CD4-positive, alpha-beta T cell (primary cell): ENCODE data around the gene SUN2. TPM values are rescaled to one million over a fixed set of nuclear protein-coding genes. Genes with fewer than 3 reads are reported as not detected.

Experiments
- ATAC-seq: fragments of 200-7000 bp; cut with Tn5 transposase; one replicate; pipeline ENCODE4 v1.10.0; 2022; ENCODE audit warnings: mild to moderate bottlenecking; ENCODE audit not compliant: poor library complexity
- CTCF ChIA-PET: fragments of 350-600 bp; sonication (Branson Sonifier 250); formaldehyde crosslinking; loops from one replicate; lab custom pipeline; 2021; ENCODE audit warnings: antibody characterized with exemption, inconsistent platforms; lab: Charles Lee
- POLR2A ChIA-PET: fragments of 350-600 bp; sonication (Branson Sonifier 250); formaldehyde crosslinking; loops from one replicate; lab custom pipeline; 2021; ENCODE audit warnings: antibody characterized with exemption, inconsistent platforms; lab: Charles Lee
- DNase-seq, 14 experiments: peaks; one replicate each; pipeline ENCODE4 v3.0.0-alpha.2; 2013 to 2020; ENCODE audit warnings: mixed read lengths in 2 of 14
- H3K27ac ChIP-seq, 2 donors: one replicate each; pipeline versions ENCODE4 v1.5.1 to v1.7.0; 2013; ENCODE audit warnings: low read length in 2 of 2, low read depth in 1 of 2, mild to moderate bottlenecking in 1 of 2
- H3K27me3 ChIP-seq, 2 experiments: 1 replicate in 1 of 2; 2 replicates in 1 of 2; pipeline versions ENCODE4 v1.6.1 to v1.7.0; 2013; ENCODE audit warnings: low read length in 2 of 2, control low read depth in 1 of 2, mild to moderate bottlenecking in 1 of 2, moderate library complexity in 1 of 2; ENCODE audit not compliant: insufficient read depth in 2 of 2, control insufficient read depth in 1 of 2
- H3K36me3 ChIP-seq: one replicate; pipeline ENCODE4 v1.6.1; 2013; ENCODE audit warnings: low read length, control low read depth; ENCODE audit not compliant: insufficient read depth
- H3K4me1 ChIP-seq: one replicate; pipeline ENCODE4 v1.6.1; 2013; ENCODE audit warnings: low read length, control low read depth; ENCODE audit not compliant: insufficient read depth
- H3K4me3 ChIP-seq: one replicate; pipeline ENCODE4 v1.5.1; 2013; ENCODE audit warnings: mild to moderate bottlenecking, low read length, moderate library complexity
- H3K9me3 ChIP-seq, 2 experiments: 1 replicate in 1 of 2; 2 replicates in 1 of 2; pipeline versions ENCODE4 v1.6.1 to v1.7.0; 2013; ENCODE audit warnings: low read length in 2 of 2, mild to moderate bottlenecking in 2 of 2, control low read depth in 1 of 2, moderate library complexity in 1 of 2; ENCODE audit not compliant: control insufficient read depth in 1 of 2, insufficient read depth in 1 of 2
- H3K27ac Mint-ChIP-seq: one replicate; pipeline ENCODE4 v1.8.0; 2020; ENCODE audit warnings: mixed read lengths
- H3K27me3 Mint-ChIP-seq: one replicate; pipeline ENCODE4 v1.8.0; 2021; ENCODE audit warnings: mixed read lengths
- H3K36me3 Mint-ChIP-seq: one replicate; pipeline ENCODE4 v1.8.0; 2021; ENCODE audit warnings: low read depth, mixed read lengths
- H3K4me1 Mint-ChIP-seq: one replicate; pipeline ENCODE4 v1.8.0; 2021; ENCODE audit warnings: low read depth, mixed read lengths
- H3K4me3 Mint-ChIP-seq: one replicate; pipeline ENCODE4 v1.8.0; 2020; ENCODE audit warnings: mild to moderate bottlenecking, mixed read lengths
- H3K9me3 Mint-ChIP-seq: one replicate; pipeline ENCODE4 v1.8.0; 2020; ENCODE audit warnings: mixed read lengths
- CTCF ChIP-seq: fragments of 200-600 bp; IDR thresholded peaks from one replicate; pipeline ENCODE4 v1.8.0; 2022; ENCODE audit warnings: antibody characterized with exemption, mild to moderate bottlenecking
- intact Hi-C, 2 experiments: fragments of 100-400 bp; cut with DNase I in 1 of 2; cut with micrococcal nuclease in 1 of 2; formaldehyde crosslinking; loops; one replicate each; pipeline versions ENCODE4 v1.15.1 to v1.9.0; 2023 to 2025; cut with DNase I, micrococcal nuclease
- total RNA-seq, 174 experiments: library from RNA in 2 of 174; stranded (reverse) in 2 of 174; gene quantifications; one replicate each; pipeline ENCODE4 v1.2.3 and lab custom pipeline; 2021 to 2026

SUN2 gene
- total RNA-seq, 2 experiments from 2014 or later: 440 to 453 TPM

GRCh38 chr22:38713921-38714320 is 41.9 kb downstream of the SUN2 start:
- Histone ChIP-seq H3K36me3 (peaks cover 68% of the 10 kb centered on the region), H3K9me3 (no peaks in the 10 kb centered on the region), H3K27me3 (no peaks in the 10 kb centered on the region), H3K27ac (no peak overlapping the region), H3K4me3 (no peak overlapping the region), H3K4me1 (peaks cover 45% of the 10 kb centered on the region)
- TF ChIP-seq CTCF: no peak
- DNase-seq (no peak), ATAC-seq (no peak)
- no peaks in the 10 kb centered on the region for H3K27me3 Mint-ChIP-seq
- peak overlapping the region; percentile 48 for H3K27ac Mint-ChIP-seq
- H3K4me3 Mint-ChIP-seq: no peak overlapping the region
- peaks cover 89% of the 10 kb centered on the region for H3K36me3 Mint-ChIP-seq
- no peaks in the 10 kb centered on the region for H3K9me3 Mint-ChIP-seq
- peaks cover 62% of the 10 kb centered on the region for H3K4me1 Mint-ChIP-seq
- POLR2A ChIA-PET: interaction anchor here (1.1 kb wide), 1 partner anchor 11 kb away, joined by 3 read pairs; no protein-coding TSS in a partner anchor
- CTCF ChIA-PET: interaction anchor here (1.9 kb wide), 1 partner anchor 11 kb away, joined by 9 read pairs; no protein-coding TSS in a partner anchor
- intact Hi-C loops: no loop called here

DNA sequence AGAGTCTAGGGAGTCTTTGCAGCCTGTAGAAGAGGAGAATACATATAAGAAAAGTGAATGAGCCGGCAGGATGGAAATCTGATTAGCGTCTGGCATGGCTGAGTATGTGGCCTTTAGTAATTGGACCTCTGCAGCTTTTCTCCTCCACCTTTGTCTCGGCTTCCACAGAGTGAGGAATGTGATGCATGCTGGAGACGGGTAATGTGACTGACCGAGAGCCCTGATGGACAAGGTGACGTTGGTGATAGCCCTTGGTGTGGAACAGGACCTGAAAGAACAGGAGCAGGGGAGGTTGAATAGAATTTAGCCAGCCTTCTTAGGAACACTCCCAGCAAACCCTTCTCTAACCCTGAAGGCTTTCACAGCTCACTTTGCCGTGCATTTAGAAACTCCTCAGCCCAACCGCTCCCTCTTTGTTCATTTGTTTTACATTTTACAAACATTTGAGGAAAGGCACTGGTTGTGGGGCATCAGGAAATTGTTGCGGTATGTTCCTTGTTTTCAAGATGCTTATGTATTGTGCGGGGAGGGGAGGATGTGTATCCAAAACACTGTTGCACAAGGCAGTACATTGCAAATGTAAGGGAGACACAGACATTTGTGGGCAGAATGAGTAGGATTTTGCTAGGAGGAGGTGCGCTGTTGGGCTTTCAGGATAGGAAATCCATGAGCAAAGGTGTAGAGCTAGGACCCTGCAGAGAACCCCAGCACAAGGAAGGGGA is 43.2 kb downstream of the SUN2 start:
- ChIA-PET POLR2A (no interaction called here), CTCF (no interaction called here)
- Histone ChIP-seq H3K4me3 (no peak overlapping the region), H3K27me3 (no peaks in the 10 kb centered on the region), H3K4me1 (peaks cover 58% of the 10 kb centered on the region), H3K36me3 (peaks cover 56% of the 10 kb centered on the region), H3K9me3 (no peaks in the 10 kb centered on the region), H3K27ac (no peak overlapping the region)
- H3K36me3 Mint-ChIP-seq: peaks cover 88% of the 10 kb centered on the region
- TF ChIP-seq CTCF: no peak
- DNase-seq: no peak
- no peaks in the 10 kb centered on the region for H3K27me3 Mint-ChIP-seq
- no peak overlapping the region for H3K4me3 Mint-ChIP-seq
- peak overlapping the region; percentile 48 for H3K27ac Mint-ChIP-seq
- intact Hi-C loops: no loop called here
- no peaks in the 10 kb centered on the region for H3K9me3 Mint-ChIP-seq
- peaks cover 75% of the 10 kb centered on the region for H3K4me1 Mint-ChIP-seq
- no peak for ATAC-seq

DNA sequence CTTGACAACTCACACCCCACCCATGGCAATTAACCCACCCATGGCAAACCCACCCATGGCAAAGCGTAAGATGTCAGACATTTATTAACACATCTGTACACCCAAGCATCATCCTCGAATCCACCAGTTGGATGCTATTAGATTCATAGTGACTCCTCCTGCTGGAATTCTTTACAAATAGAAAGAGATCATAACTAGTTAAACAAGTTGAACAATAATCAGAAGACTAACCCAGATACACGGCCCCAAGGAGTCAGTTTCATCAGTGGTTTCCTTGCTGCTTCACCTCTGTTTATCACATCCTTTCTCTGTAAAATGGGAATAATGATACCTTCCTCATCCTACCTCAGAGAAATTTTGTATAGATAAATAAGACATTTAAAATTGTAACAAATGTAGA is 44.9 kb downstream of the SUN2 start:
- peaks cover 69% of the 10 kb centered on the region for H3K4me1 ChIP-seq
- ChIA-PET CTCF (no interaction called here), POLR2A (interaction anchor here (6.3 kb wide), 1 partner anchor 23 kb away, joined by 97 read pairs; no protein-coding TSS in a partner anchor)
- no peak overlapping the region for H3K27ac ChIP-seq
- no peak for ATAC-seq
- peaks cover 39% of the 10 kb centered on the region for H3K36me3 ChIP-seq
- intact Hi-C loops: no loop called here
- Mint-ChIP-seq H3K9me3 (no peaks in the 10 kb centered on the region), H3K27me3 (no peaks in the 10 kb centered on the region), H3K4me1 (peaks cover 87% of the 10 kb centered on the region), H3K36me3 (peaks cover 70% of the 10 kb centered on the region), H3K27ac (no peak overlapping the region), H3K4me3 (no peak overlapping the region)
- no peak overlapping the region for H3K4me3 ChIP-seq
- no peak for TF ChIP-seq CTCF
- H3K27me3 ChIP-seq: no peaks in the 10 kb centered on the region
- no peaks in the 10 kb centered on the region for H3K9me3 ChIP-seq
- DNase-seq: no peak
